GM18907 (cell line): ENCODE data around the gene NAA40.

Source experiments
- ATAC-seq: cut with Tn5 transposase; IDR thresholded peaks from one replicate; pipeline ENCODE4 v1.9.1; 2021; ENCODE audit warnings: mild to moderate bottlenecking, moderate library complexity; ENCODE audit not compliant: unreplicated experiment

NAA40 gene

GRCh38 chr11:63912678-63913077 is 26.1 kb upstream of the NAA40 start:
- ATAC-seq, result no peak

DNA sequence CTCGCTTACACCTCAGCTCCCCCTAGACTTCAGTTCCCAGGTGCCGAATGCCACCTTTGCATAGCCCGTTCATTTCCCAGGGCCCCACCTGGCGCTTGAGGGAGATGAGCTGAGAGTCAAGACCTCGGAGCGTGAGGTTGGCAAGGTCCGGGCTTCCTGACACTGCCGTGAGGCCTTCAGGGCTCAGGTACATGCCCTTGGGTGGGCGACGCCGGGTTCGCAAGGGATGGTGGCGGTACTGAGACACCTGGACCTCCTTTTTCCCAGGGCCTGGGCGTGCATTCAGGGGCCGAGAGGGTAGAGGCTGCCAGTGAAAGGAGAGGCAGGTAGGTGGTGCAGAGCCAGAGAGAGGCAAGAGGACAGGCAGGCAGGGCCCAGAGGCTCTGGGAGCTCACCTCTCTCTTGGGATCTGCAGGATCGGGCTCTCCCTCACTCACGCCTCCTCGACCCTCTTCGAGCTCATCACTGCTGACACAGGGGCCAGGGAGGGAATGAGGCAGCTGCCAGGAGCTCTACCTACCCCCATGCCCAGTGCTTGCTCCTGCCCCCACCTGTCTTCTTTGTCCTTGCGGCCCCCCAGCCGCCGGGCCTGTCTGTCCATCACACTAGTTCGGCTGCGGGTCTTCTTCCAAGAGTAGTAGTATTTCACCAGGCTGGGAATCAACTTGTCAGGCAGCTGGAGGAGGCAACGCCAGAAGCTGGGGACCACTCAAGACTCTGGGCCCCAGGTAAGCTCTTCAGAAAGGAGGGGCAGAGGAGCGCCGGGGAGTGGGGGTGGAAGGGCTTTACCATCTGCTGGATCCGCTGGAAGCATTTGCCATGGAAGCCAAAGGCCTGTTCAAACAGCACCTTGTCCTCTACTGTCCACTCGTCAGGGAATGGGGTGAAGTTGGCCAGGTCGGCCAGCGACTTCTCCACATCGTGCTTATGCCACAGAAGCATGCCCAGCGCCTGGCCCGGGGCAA is 24.7 kb upstream of the NAA40 start:
- no peak for ATAC-seq

DNA sequence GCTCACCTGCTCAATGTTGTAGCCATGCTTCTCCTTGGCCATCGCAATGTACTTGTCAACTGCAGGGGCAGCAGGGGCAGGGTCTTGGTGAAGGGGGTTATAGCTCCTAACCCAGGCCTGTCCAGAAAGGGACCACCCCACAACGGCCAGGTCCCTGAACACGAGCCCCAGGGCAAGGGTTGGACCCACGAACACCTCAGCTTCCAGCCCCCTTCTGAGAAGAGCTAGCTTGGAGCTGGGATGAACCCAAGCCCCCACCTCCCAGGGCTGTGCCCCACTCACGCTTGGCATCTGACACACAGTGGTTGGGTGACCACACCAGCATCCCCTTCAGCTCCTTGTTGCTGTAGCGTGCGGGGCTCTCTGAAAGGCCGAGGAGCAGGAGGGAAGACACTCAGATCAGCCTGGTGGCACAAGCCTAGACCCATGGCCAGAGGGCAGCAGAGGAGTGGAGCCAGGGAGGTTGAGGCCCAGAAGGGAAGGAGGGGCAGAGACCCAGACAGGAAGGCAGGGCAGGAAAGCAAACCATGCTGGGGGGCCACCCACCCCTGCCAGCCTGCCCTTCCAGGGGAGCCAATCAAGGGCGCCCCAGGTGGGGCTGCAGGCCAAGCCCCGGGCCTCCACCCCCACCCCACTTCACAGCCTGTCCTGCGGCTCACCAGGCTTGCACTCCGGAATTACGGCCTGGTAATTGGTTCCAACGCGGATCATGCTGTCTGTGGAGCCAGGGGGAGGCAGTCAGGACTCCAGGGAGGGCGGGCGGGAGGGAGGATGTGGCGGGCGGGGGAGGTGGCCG is 23.7 kb upstream of the NAA40 start:
- ATAC-seq, result no peak

DNA sequence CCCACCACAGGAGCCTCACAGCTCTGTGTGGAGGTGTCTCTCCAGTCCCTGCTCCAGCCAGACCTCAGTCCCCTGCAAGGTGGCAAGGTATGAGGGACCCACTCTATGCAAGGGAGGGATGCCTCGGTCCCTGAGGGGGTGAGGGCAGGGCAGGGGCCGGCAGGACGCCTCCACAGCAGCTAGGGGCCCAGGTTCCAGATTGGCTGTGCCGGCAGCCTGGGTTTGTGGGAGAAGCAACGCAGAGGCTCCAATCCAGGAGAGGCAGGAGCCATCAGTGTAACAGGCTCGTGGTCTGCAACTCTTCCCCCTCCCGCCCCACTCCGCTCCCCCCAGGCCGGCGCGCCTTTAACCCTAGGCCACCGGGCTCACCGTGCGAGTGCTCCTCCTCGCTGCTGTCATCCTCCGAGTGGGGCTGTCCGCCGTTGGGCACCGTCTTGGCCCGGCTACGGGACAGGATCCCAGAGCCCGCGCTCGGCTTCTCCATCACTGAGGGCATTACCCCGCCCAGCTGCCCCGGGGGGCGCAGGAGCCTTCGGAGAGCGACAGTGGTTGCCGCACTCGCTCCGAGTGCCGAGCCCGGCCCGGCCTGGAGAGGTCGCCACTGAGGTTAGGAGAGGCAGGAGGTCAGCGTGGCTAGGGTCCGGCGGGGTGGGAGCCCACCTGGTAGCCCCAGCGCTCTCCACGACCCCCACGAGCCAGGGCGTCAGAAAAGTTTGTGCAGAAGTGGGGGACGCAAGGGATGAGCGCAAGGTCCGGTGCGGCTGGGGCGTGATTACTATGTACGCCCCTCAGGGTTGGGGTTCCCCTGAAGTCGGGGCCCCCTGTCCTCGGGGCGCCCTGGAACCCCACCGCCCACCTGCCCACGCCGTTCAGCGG is 22.6 kb upstream of the NAA40 start:
- no peak for ATAC-seq

GRCh38 chr11:63916837-63917691 is 21.7 kb upstream of the NAA40 start, which contains the start of gene RCOR2:
TSS of gene RCOR2 (minus strand) at chr11:63917164. CDS start at chr11:63916456, 708 bp downstream.
- ATAC-seq, result no peak

- no peak for ATAC-seq
Observed at GRCh38 chr11:63917692-63918506, 20.9 kb upstream of the NAA40 start.

- ATAC-seq, result no peak
Observed at GRCh38 chr11:63918507-63919191, 20.2 kb upstream of the NAA40 start.

DNA sequence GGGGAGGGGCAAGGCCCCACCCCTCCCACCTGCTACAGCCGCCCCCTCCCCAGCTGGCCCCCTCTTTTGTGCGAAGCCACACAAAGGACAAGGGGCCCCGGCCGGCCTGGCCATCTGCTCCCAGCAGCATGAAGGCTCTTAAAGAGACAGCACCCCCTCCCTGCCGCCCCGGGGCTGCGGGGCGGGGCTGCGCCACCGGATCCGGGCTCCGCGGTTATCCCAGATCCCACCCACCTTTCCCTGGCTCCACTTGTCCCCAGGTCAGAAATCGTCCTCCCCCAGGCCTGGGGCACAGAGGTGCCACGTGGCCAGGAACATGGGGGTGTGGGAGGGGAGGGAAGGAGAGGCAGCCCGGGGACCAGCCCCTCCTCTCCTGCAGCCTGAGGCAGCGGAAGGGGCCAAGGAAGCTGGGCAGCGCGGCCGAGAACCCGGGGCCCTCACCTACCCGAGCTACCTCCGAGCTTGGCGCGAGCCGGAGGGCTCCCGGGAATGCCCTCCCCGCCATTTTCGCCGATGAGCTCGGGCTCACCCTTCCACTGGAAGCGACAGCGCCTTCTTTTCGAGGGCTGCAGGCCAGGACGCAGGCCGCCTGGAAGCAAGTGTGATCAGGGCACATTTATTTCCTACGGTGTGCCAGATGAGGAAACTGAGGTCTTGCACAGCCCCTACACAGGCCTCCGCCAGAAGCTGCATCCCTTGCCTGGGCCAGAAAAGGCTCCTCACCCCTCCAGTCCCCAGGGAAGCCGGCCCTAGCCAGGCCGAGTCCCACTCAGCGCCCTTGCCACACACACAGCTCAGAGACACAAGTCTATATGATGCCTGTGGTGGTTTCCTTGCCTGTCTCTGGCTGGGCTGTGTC is 19.3 kb upstream of the NAA40 start:
- no peak for ATAC-seq

GRCh38 chr11:63920126-63920938 is 18.5 kb upstream of the NAA40 start:
- ATAC-seq, result no peak

- no peak for ATAC-seq
Observed at GRCh38 chr11:63920939-63921417, 17.8 kb upstream of the NAA40 start.

- ATAC-seq, result no peak
Observed at GRCh38 chr11:63922673-63923192, 16.1 kb upstream of the NAA40 start.

DNA sequence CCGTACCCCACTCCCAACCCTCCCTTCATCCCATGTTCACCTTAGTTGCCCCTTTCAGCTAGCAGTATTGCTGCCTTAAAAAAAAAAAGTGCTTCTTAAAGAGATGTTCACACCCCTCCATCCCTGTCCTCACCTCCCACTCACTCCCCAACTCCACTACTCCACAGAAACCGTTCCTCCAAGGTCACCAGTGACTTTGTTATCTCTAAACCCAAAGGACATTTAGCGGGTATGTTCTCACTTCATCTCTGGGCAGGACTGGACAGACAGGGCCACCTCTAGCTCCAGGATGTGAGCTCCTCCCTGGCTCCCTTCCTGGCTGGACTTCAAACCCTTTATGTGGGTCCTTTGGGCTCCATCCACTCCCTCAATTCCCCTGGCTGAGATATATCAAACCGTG is 15.5 kb upstream of the NAA40 start:
- ATAC-seq, result no peak

DNA sequence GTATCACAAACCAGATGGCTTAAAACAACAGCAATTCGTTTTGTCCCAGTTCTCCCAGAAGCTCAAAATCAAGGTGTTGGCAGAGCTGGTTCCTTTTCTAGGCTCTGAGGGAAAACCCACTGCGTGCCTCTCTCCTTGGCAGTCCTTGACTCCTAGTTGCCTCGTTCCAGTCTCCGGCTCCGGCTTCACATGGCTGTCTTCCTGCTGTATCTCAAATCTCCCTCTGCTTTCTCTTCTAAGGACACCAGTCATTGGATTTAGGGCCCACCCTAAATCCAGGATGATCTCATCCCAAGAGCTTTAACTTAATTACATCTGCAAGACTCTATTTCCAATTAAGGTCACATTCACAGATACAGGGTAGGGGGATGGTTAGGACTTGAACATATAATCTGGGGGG is 9.2 kb upstream of the NAA40 start:
- ATAC-seq, result no peak

- no peak for ATAC-seq
Observed at GRCh38 chr11:63931045-63931444, 7.8 kb upstream of the NAA40 start.

DNA sequence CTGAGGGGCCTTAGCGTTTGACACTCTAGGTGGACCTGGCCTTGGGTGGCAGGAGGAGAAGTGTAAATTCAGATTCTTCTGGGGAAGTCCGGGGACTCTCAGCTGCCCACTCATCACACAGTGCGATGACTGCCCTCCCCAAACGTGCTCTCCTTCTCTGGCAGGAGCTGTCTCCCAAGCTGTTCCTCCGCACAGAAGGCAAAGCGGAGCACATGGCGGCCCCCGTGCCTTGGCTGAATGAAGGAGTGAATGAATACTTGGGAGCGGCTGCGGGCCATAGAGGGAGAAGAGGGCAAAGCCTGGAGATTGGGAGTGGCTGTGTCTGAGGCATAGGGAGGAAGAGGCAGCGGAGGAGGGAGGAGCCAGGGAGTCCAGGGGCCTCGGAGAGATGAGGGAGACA is 6.9 kb upstream of the NAA40 start:
- no peak for ATAC-seq

- ATAC-seq, result no peak
Observed at GRCh38 chr11:63933459-63933858, 5.3 kb upstream of the NAA40 start.
